NB4 (cell line): ENCODE data around the gene KCNK15.
A peak's percentile ranks its signal among the peaks of the same experiment; 100 is the strongest.

Experiments used
- DNase-seq: peaks from one replicate; pipeline ENCODE4 v3.0.0; 2010; ENCODE audit warnings: low read depth
- H3K4me3 ChIP-seq: one replicate; pipeline ENCODE4 v1.5.1; 2011; ENCODE audit warnings: mild to moderate bottlenecking, low read depth, low read length, moderate library complexity
- CTCF ChIP-seq: IDR thresholded peaks from one replicate; pipeline ENCODE4 v1.5.1; 2012; ENCODE audit warnings: low read depth, low read length
- MAX ChIP-seq: IDR thresholded peaks from 2 replicates; pipeline ENCODE4 v1.6.1; 2011; ENCODE audit warnings: low read depth, low read length
- MYC ChIP-seq: IDR thresholded peaks from 2 replicates; pipeline ENCODE4 v1.6.1; 2011; ENCODE audit warnings: low read depth, low read length
- POLR2A ChIP-seq: IDR thresholded peaks from 2 replicates; pipeline ENCODE4 v1.6.1; 2011; ENCODE audit warnings: mild to moderate bottlenecking; ENCODE audit not compliant: insufficient read length; ENCODE audit errors: extremely low read depth

Gene KCNK15

DNA sequence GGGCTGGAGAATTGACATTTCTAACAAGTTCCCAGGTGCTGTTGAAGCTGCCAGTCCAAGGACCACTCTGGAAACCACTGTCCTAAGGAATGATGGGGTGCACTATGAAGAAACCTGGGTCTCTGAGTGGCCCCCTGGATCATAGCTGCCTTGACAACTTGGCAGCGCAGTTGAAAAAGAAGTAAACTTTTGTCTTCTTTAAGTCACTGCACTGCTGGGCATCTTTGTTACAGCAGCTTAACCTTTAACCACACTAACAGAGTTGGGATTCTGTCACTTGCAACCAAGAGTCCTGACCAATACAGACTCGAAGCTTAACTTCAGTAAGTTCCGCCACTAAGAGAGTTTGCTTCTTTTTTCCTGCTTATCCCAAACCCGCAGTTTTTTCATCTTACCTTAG is 8.5 kb upstream of the KCNK15 start:
- H3K4me3 ChIP-seq = no peak overlapping the region
- TF ChIP-seq MYC (no peak), CTCF (no peak), POLR2A (no peak), MAX (no peak)
- DNase-seq = no peak

DNA sequence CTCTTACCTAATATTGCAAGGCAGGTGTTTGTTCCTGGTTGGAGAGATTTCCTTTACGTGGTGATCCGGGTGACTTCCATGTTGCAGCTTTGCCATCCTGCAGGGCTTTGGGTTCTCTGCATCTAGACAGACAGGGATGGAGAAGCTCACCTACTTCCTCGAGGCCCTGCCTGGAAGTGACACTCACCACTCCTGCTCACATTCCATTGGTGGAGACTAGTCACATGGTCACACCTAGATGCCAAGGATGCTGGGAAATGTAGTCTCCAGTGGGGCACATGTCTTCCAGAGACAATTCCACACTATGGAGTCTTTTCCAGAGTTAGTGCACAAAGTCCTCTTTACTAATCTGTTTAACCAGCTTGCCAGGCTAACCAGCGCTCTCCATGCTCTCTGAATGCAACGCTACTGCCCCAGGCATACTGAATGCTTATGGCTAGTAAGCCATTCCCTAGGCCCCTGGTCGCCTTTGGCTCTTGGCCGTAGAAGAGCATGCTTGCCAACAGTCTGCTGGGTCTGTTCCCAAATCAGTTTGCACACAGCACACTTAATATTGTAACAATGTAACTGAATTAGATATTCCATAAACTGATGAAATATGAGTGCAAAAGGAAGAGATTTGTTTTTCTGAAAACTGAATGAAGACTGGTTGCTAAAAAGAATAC is 6.7 kb upstream of the KCNK15 start:
- DNase-seq = peak; percentile 74
- TF ChIP-seq CTCF (no peak), MAX (peak; percentile 97), MYC (peak; percentile 57; the same call in 1 of the 2 replicates)
- no peak overlapping the region for H3K4me3 ChIP-seq

DNA sequence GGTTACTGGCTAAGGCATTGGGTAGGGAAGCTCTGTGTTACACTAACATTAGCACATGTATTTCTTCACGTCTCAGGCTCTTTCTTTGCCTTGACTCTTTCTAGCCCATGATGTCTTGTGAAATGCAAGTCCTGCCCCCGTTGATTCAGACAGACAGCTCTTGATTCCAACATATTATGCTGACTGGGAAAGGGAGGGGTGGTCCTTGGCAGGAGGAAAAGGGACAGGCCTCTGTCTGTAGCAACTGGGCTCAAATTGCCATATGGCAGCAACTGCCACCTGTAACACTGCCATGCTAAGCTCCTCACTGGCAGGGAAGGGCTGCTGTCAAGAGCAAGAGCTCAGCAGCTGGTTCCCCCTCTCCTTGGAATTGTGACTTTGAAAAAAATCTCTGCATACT is 5.7 kb upstream of the KCNK15 start:
- no peak for DNase-seq
- TF ChIP-seq CTCF (no peak), MAX (no peak), MYC (no peak), POLR2A (no peak)
- H3K4me3 ChIP-seq = no peak overlapping the region

GRCh38 chr20:44742304-44743079 is 3.2 kb upstream of the KCNK15 start:
- no peak for DNase-seq
- no peak overlapping the region for H3K4me3 ChIP-seq
- no peak for TF ChIP-seq MAX
- no peak for TF ChIP-seq CTCF
- TF ChIP-seq POLR2A = no peak
- no peak for TF ChIP-seq MYC

DNA sequence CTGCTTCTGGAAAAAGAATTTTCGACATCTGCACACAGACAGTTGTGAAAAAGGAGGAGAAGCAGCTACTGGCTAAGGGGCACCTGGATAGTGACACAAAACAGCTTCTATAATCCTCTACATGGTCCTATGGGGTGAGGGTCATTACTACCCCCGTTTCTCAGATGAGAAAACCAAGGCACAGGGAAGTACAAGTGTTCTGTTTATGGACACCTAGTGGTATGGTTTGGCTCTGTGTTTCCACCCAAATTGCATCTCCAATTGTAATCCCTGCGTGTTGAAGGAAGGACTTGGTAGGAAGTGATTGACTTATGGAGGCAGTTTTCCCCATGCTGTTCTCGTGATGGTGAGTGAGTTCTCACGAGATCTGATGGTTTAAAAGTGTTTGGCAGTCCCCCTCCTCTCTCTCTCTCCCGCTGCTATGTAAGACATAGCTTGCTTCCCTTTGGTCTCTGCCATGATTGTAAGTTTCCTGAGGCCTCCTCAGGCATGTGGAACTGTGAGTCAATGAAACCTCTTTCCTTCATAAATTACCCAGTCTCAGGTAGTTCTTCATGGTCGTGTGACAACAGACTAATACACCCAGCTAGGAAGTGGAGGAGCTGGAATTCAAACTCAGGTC is 2.5 kb upstream of the KCNK15 start:
- no peak overlapping the region for H3K4me3 ChIP-seq
- TF ChIP-seq CTCF = no peak
- TF ChIP-seq MYC = no peak
- no peak for TF ChIP-seq POLR2A
- TF ChIP-seq MAX = no peak
- no peak for DNase-seq
